ENCODE measurements around the gene CHRM4. TPM values are rescaled to one million over a fixed set of nuclear protein-coding genes. Genes with fewer than 3 reads are reported as not detected.
"Not testable (repeated sequence)": the region's sequence is repeated elsewhere in the genome, so short reads cannot be mapped to it uniquely, and the experiment has no call there.

The CHRM4 gene
- total RNA-seq, 2 donors from 2014 or later: 0.46 TPM; not detected in 1

DNA sequence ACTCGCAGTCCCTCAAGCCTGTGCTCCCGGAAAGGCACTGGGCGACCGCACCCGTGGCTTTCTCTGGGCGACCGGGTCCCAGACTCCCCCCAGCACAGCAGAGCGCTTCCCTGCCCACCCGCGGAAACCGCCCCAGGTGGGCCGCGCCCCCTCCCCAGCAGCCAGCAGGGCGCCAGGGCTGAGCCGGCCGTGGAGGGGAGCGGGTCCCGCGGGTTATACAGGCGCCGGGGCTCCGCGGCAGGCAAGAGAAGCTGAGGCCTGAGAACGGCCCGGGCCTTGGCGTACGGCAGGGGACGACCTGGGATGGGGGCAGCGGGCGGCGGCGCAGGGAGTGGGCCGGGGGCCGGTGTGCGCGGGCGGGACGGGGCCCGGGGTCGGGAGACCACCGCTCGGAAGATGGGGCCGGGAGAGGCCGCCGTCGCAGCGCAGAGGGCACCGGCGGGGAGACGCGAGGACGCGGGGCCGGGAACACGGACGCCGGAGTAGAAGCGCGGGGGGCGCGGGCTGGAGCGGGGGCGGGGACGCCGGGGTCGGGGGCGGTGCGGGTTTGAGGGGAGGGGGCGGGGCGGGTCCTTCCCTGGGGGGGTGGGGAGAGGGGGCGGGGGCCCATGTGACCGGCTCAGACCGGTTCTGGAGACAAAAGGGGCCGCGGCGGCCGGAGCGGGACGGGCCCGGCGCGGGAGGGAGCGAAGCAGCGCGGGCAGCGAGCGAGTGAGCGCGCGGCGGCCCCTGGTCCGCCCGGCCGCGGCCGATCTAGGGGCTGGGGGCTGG, 10.3 kb downstream of the CHRM4 start, which contains the start of gene MDK:
TSS of gene MDK (plus strand) at position 622 of the 771 bp plus-strand sequence. CDS start 389 bp downstream, outside the sequence.
- H3K36me3 Mint-ChIP-seq (ENCODE audit: low read depth): peaks cover 29% of the 10 kb centered on the region

GRCh38 chr11:46380340-46381047, 11.1 kb downstream of the CHRM4 start:
- Mint-ChIP-seq H3K4me1 (peaks cover 5% of the 10 kb centered on the region), H3K9me3 (no peaks in the 10 kb centered on the region), H3K36me3 (ENCODE audit: low read depth) (peaks cover 29% of the 10 kb centered on the region), H3K4me3 (peak overlapping the region; percentile 82), H3K27ac (peak overlapping the region; percentile 86), H3K27me3 (ENCODE audit: insufficient read depth) (peaks cover 22% of the 10 kb centered on the region)
- Histone ChIP-seq H3K4me1 (ENCODE audit: control insufficient read depth, insufficient read depth, low read length) (peaks cover 3% of the 10 kb centered on the region), H3K36me3 (ENCODE audit: control insufficient read depth, insufficient read depth, low read length) (peaks cover 32% of the 10 kb centered on the region), H3K9me3 (ENCODE audit: control insufficient read depth, low read length) (no peaks in the 10 kb centered on the region), H3K27ac (ENCODE audit: low read depth, low read length) (peak overlapping the region; percentile 90), H3K27me3 (ENCODE audit: control insufficient read depth, insufficient read depth, low read length, poor library complexity, severe bottlenecking) (peaks cover 12% of the 10 kb centered on the region), H3K9ac (ENCODE audit: extremely low read depth, low read length, poor library complexity, severe bottlenecking) (peak overlapping the region; percentile 71), H3K4me3 (ENCODE audit: low read length) (peak overlapping the region; percentile 81)
- 0 to 1% methylated on average over 5 to 44 of the region's 45 CpGs for WGBS, 2 experiments (ENCODE audit: insufficient coverage in 1 of 2, insufficient read length in 1 of 2)
- peak; percentile 96 for DNase-seq
- no peak for TF ChIP-seq CTCF (conservative IDR thresholded peaks at IDR 0.05)

More for the DNA sequence above, 10.3 kb downstream of the CHRM4 start, which contains the start of gene MDK:
- H3K9me3 ChIP-seq (ENCODE audit: control insufficient read depth, low read length): no peaks in the 10 kb centered on the region
- H3K27me3 ChIP-seq (ENCODE audit: control insufficient read depth, insufficient read depth, low read length, poor library complexity, severe bottlenecking): peaks cover 19% of the 10 kb centered on the region
- Mint-ChIP-seq H3K4me1 (peaks cover 5% of the 10 kb centered on the region), H3K4me3 (peak within 1 kb of the TSS; percentile 82), H3K27me3 (ENCODE audit: insufficient read depth) (peaks cover 30% of the 10 kb centered on the region), H3K27ac (peak within 1 kb of the TSS; percentile 86), H3K9me3 (no peaks in the 10 kb centered on the region)
- peaks cover 29% of the 10 kb centered on the region for H3K36me3 ChIP-seq (ENCODE audit: control insufficient read depth, insufficient read depth, low read length)
- no peak for TF ChIP-seq CTCF (conservative IDR thresholded peaks at IDR 0.05)
- WGBS, 2 experiments (ENCODE audit: insufficient coverage in 1 of 2, insufficient read length in 1 of 2): 0% methylated on average over 13 to 77 of the region's 96 CpGs
- peaks cover 3% of the 10 kb centered on the region for H3K4me1 ChIP-seq (ENCODE audit: control insufficient read depth, insufficient read depth, low read length)
- peak within 1 kb of the TSS; percentile 88 for H3K4me3 ChIP-seq (ENCODE audit: low read length)
- H3K9ac ChIP-seq (ENCODE audit: extremely low read depth, low read length, poor library complexity, severe bottlenecking): peak within 1 kb of the TSS; percentile 83
- peak within 1 kb of the TSS; percentile 90 for H3K27ac ChIP-seq (ENCODE audit: low read depth, low read length)
- DNase-seq: peak; percentile 90

DNA sequence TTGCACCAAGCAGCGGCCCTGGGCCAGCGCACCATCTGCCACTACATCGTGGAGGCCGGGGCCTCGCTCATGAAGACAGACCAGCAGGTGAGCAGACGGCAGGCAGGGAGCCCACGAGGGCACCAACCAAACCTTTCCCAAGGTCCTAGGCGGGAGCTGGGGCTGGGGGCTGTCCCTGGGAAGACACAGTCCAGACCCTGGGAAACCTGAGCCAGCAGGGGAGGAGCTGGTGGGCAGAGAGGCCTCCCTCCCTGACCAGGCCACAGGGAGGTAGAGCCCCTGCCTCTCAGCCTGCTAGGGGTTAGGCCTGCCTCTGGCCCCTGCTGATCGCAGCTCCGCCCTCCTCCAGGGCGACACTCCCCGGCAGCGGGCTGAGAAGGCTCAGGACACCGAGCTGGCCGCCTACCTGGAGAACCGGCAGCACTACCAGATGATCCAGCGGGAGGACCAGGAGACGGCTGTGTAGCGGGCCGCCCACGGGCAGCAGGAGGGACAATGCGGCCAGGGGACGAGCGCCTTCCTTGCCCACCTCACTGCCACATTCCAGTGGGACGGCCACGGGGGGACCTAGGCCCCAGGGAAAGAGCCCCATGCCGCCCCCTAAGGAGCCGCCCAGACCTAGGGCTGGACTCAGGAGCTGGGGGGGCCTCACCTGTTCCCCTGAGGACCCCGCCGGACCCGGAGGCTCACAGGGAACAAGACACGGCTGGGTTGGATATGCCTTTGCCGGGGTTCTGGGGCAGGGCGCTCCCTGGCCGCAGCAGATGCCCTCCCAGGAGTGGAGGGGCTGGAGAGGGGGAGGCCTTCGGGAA, 11.9 kb downstream of the CHRM4 start:
- H3K9me3 ChIP-seq (ENCODE audit: control insufficient read depth, low read length); H3K9me3 Mint-ChIP-seq; H3K9ac ChIP-seq (ENCODE audit: extremely low read depth, low read length, poor library complexity, severe bottlenecking); H3K4me1 ChIP-seq (ENCODE audit: control insufficient read depth, insufficient read depth, low read length); H3K27me3 ChIP-seq (ENCODE audit: control insufficient read depth, insufficient read depth, low read length, poor library complexity, severe bottlenecking); H3K4me1 Mint-ChIP-seq: not testable (repeated sequence)
- DNase-seq: peak; percentile 94
- Histone ChIP-seq H3K27ac (ENCODE audit: low read depth, low read length) (peak overlapping the region; percentile 47), H3K4me3 (ENCODE audit: low read length) (peak overlapping the region; percentile 81), H3K36me3 (ENCODE audit: control insufficient read depth, insufficient read depth, low read length) (peaks cover 32% of the 10 kb centered on the region)
- 22 to 24% methylated on average over 10 to 28 of the region's 36 CpGs for WGBS, 2 experiments (ENCODE audit: insufficient coverage in 1 of 2, insufficient read length in 1 of 2)
- H3K36me3 Mint-ChIP-seq (ENCODE audit: low read depth): peaks cover 35% of the 10 kb centered on the region
- H3K4me3 Mint-ChIP-seq: peak overlapping the region; percentile 82
- H3K27ac Mint-ChIP-seq: peak overlapping the region; percentile 75
- H3K27me3 Mint-ChIP-seq (ENCODE audit: insufficient read depth): peaks cover 14% of the 10 kb centered on the region

All from endodermal cell (in vitro differentiated cells).